ENCODE results near the gene NPW.

- TF ChIP-seq CEBPB (IDR thresholded peaks at IDR 0.05) = no peak
- no peak for TF ChIP-seq CREB1 (IDR thresholded peaks at IDR 0.05; ENCODE audit: low read depth)
- TF ChIP-seq TAF1 (IDR thresholded peaks at IDR 0.05; ENCODE audit: low read depth) = no peak
- no peak for TF ChIP-seq EP300 (IDR thresholded peaks at IDR 0.05; ENCODE audit: borderline replicate concordance)
- TF ChIP-seq FOXM1 (IDR thresholded peaks at IDR 0.05; ENCODE audit: borderline replicate concordance, low read depth) = no peak
Observed at GRCh38 chr16:2043667-2044451, 24.3 kb downstream of the NPW start.
